ENCODE measurements around the gene HMGCS2.
"Not testable (repeated sequence)": the region's sequence is repeated elsewhere in the genome, so short reads cannot be mapped to it uniquely, and the experiment has no call there.

Gene HMGCS2

GRCh38 chr1:119729044-119729443 is 39.7 kb downstream of the HMGCS2 start:
- no peak for DNase-seq (ENCODE audit: low spot score)

GRCh38 chr1:119727991-119728390 is 40.7 kb downstream of the HMGCS2 start:
- no peak for DNase-seq (ENCODE audit: low spot score)

GRCh38 chr1:119725626-119726025 is 43.1 kb downstream of the HMGCS2 start:
- DNase-seq (ENCODE audit: low spot score): no peak

- no peak for DNase-seq (ENCODE audit: low spot score)
Observed at GRCh38 chr1:119724611-119725218, 44.0 kb downstream of the HMGCS2 start.

GRCh38 chr1:119721896-119722295 is 46.8 kb downstream of the HMGCS2 start:
- no peak for DNase-seq (ENCODE audit: low spot score)

GRCh38 chr1:119720866-119721440 is 47.8 kb downstream of the HMGCS2 start:
- DNase-seq (ENCODE audit: low spot score): no peak

- no peak for DNase-seq (ENCODE audit: low spot score)
Observed at GRCh38 chr1:119718972-119719371, 49.7 kb downstream of the HMGCS2 start.

- no peak for DNase-seq (ENCODE audit: low spot score)
Observed at GRCh38 chr1:119718409-119718808, 50.3 kb downstream of the HMGCS2 start.

GRCh38 chr1:119715542-119715941 is 53.2 kb downstream of the HMGCS2 start:
- no peak for DNase-seq (ENCODE audit: low spot score)

- DNase-seq (ENCODE audit: low spot score): no peak
Observed at GRCh38 chr1:119714583-119714982, 54.1 kb downstream of the HMGCS2 start.

- no peak for DNase-seq (ENCODE audit: low spot score)
Observed at GRCh38 chr1:119713749-119714456, 54.8 kb downstream of the HMGCS2 start.

GRCh38 chr1:119713039-119713748 is 55.5 kb downstream of the HMGCS2 start:
- peak; percentile 51 for DNase-seq (ENCODE audit: low spot score)

GRCh38 chr1:119712342-119713038 is 56.2 kb downstream of the HMGCS2 start:
- peak; percentile 85 for DNase-seq (ENCODE audit: low spot score)

- peak; percentile 87 for DNase-seq (ENCODE audit: low spot score)
Observed at GRCh38 chr1:119711804-119712341, 56.8 kb downstream of the HMGCS2 start, which contains the start of gene PHGDH. PHGDH (plus strand) TSS chr1:119711934; CDS start chr1:119712023, 89 bp downstream.

GRCh38 chr1:119711356-119711803 is 57.3 kb downstream of the HMGCS2 start:
- not testable (repeated sequence) for DNase-seq (ENCODE audit: low spot score)

GRCh38 chr1:119706599-119706998 is 62.1 kb downstream of the HMGCS2 start:
- DNase-seq (ENCODE audit: low spot score): not testable (repeated sequence)

GRCh38 chr1:119703666-119704450 is 64.8 kb downstream of the HMGCS2 start:
- no peak for DNase-seq (ENCODE audit: low spot score)

- no peak for DNase-seq (ENCODE audit: low spot score)
Observed at GRCh38 chr1:119702384-119702783, 66.3 kb downstream of the HMGCS2 start.

- no peak for DNase-seq (ENCODE audit: low spot score)
Observed at GRCh38 chr1:119701659-119702058, 67.0 kb downstream of the HMGCS2 start.

- DNase-seq (ENCODE audit: low spot score): no peak
Observed at GRCh38 chr1:119700326-119700725, 68.4 kb downstream of the HMGCS2 start.
